Stimulated activated CD8-positive, alpha-beta memory T cell treated with anti-CD3 and anti-CD28 coated beads, Interleukin-2, amount 100 ng/mL, for 48 hours (primary cell): ENCODE data around the gene DYNAP.

Experiments
- DNase-seq, 2 donors: peaks; one replicate each; pipeline ENCODE4 v3.0.0-alpha.2; 2020; ENCODE audit warnings: low read depth in 2 of 2

The DYNAP gene

DNA sequence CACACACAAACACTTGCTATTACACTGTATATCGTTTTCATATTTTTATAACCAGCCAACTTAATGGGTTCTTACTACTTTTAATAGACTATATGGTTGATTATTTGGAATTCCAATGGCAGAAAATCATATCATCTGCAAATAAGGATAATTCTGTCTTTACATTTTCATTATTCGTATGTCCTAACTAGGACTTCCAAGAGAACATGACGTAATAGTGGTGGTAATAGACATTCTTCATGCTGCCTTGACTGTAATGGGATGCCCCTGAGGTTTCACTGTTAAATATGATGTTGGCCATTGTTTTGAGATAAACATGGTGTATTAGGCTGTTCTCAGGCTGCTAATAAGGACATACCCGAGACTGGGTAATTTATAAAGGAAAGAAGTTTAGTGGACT, 45.2 kb downstream of the DYNAP start:
- DNase-seq: no peak

DNA sequence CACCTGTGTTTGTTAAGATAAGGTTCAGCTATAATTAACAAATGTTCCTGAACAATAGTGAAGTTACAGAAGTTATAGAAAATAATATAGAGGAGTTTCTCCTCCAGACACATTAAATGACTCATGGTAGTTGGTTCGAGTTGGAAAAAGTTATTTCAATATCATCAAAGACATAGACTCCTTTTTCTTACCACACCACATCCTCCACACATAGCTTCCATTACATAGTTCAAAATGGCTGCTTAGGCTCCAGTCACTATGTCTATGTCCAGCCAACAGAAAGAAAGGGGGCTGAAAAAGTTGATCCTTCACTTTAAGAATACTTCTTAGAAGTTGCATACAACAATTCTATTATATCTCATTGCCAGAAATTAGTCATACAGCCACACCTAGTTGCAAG, 50.7 kb downstream of the DYNAP start:
- no peak for DNase-seq

DNA sequence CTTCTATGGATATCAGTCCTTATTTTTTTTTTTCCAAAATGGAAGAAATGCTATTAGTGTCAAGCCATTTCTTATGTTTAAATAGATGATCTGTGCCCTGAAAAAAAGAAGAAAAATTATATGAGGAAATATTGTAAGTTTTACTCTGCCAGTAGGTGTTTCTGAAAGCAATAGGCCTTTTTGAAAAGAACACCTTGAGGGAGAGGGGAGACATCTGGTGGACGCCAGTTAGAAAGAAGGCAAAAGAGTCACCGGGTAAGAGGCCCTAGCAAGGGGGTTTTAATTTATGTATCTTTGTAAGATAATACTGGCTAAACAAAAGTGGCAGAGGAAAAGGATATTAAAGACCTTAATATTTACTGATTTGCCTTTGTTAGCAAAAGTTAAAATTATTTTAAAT, 56.1 kb downstream of the DYNAP start:
- DNase-seq: no peak
